ENCODE measurements around the gene EHD4.

The EHD4 gene

DNA sequence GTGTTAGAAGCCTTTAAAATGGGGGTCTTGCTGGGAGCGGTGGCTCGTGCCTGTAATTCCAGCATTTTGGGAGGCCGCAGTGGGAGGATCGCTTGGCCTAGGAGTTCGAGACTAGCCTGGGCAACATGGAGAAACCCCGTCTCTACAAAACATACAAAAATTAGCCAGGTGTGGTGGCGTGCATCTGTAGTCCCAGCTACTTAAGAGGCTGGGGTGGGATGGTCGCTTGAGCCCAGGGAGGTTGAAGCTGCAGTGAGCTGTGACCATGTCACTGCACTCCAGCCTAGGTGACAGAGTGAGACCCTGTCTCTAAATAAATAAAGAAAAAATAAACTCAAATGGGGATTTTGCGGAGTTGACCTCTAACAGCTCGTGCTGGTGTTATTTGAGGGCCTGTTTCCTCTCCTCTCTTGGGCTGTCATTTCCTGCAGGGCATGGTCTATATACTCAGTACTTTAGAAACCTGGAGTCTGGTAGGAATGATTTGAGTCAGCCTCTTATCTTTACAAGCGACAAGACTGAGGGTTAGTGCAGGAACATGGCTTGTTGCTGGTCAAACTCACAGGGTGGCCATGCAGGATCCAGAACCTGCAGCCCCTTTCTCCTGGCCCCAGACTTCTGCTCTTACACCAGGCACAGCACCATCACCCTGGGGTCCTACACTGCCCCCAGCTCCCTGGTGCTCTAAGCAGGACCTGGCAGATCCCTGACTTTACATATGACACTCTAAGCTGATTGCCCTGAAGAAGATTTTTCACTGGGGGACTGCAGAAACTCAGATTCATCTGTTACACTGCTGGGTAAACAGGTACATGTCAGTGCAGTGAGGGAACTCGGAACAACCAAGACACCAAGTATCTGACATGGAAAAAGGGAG lies 15.1 kb downstream of the EHD4 start:
- DNase-seq (ENCODE audit: low spot score): no peak

DNA sequence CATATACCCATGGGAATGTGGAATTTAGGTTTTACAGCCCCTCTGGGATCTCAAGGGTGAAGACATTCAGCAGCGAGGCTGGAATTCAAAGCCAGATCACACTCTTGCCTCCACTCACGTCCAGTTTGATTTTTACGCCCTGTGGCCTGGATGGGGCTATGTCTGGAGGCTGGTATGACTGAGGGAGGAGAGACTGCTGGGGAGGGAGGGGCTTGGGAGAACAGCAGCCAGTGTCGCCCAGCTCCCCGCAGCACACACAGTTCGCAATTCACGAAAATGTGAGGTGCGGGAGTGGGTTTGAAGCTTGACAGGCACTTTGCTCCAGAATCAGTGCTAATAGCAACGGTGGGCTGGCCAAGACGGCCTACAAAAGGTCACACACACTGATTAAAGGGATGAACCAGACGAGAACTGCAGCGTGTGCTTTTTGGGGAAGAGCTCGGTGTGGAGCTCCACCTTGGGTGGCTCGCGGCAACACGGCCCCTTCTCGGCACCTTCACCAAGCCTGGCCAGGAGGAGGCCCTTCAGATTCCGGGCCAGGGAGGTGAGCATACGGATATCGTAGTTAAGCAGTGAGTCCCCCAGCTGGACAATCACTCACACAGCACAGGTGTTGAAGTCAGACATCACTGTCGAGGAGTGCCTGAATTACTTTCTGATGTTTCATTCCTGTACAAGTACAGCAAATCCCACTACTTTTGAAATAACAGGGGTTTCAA lies 16.4 kb downstream of the EHD4 start:
- DNase-seq (ENCODE audit: low spot score): no peak

DNA sequence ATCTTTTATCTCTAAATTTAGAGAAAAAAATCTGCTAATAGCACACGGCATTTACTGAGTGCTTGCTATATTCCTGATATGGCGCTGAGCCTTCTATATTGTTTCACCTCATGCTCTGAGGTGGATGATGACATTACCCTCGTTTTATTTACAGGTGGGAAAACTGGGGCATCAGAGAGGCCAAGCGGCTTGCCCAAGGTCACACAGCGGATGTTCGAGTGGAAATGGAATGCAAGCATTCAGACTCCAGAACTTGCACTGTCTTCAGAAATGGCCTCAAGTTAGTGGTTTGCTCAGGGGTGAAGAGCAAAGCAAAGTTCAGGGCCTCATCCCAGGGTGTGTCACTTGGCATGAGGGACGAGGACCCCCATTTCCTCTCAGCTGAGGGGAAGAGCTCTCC lies 17.3 kb downstream of the EHD4 start:
- DNase-seq (ENCODE audit: low spot score): no peak

DNA sequence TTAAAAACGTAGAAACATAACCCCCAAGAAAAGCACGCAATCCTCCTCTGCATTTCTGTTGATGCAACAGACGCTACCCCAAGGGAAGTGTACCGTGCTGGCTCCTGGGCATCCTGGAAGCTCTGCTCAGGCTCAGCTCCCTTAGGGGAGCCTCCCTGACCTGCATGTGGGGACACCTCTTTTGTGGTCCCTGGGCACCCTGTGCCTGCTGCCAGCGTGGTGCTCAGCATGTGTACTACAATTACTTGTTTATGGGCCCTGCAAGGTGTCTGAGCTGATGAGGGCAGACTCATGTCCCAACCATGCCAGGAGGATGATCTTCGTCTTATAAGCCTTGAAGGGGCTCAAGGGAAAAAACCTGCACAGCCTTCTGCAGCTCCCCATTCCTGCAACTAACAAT lies 18.3 kb downstream of the EHD4 start:
- DNase-seq (ENCODE audit: low spot score): no peak

DNA sequence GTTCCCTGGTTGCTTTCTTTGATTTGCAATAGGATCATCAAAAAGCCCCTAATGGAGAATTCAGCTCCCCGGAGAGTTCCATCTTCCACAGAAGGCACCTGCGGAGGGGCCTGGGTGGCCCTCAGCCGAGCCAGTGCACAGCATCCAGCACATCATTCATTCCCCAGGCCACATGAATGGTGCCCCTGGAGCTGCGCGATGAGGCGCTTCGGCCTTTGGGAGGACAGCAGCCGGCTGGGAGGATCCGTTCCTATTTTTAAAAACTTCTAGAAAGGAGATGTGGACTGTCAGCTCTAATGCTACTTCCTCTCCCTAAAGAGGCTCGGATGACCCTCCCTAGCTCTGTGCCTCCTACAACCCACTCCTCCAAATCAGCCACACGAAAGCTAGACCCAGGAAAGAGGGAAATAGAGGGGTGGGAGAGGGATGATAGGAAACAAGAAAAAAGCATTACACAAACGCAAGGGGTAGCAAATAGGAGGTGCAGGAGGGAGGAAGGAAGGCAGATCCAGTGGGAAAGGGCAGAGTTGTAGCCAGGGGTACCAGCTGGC lies 20.3 kb downstream of the EHD4 start:
- no peak for DNase-seq (ENCODE audit: low spot score)

DNA sequence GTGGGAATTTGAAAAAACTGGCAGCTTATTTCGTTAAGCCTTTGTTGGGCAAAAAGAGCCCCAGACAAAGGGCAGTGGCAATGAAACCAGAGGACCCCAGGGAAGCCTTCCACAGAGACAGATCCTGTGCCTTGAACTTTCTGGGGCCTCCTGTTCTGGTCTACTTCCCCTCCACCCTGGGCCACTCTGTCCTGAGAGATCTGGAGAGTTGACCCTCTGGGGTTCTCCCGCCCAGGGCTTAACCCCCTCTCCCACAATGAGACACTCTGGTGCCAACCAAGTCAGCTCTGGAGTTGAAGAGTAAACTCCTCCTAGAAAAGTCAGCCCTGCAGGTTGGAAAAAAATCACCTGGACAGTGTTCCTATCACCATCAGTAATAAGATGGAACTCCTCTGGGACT lies 20.8 kb downstream of the EHD4 start:
- no peak for DNase-seq (ENCODE audit: low spot score)

DNA sequence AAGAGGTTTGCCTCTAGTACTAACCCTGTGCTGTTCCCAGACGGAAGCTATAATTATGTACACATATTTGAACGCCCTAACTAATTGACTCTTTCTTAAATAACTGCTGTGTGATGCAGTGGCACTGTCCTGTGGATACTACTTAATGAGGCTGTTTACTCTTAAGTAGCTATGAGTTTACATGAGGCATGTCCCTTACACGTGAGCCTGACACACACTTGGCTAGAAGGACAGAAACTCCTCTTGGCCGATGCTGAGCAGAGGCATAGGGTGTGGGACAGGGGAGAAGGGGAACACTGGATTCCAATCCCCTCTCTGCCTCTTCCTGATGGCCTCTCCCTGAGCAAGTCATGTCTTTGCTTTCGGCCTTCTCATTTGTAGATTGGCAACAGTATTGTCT lies 21.9 kb downstream of the EHD4 start:
- DNase-seq (ENCODE audit: low spot score): no peak

DNA sequence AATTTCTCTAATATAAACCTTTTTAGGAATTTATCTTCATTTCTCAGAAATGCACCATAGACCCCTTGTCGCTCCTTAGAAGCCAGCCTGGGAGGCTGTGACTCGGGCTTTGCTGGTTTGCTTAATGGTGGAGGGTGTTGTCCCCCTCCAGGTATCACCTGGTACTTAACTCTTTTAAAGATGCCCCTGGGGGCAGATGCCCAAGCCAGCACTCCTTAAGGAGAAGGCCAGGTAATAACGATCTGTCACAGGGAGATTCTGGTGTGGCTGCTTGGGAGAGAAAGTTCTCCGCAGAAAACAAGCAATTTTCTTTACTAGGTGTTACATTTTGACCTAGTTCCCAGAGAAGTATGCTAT lies 22.3 kb downstream of the EHD4 start:
- DNase-seq (ENCODE audit: low spot score): no peak

DNA sequence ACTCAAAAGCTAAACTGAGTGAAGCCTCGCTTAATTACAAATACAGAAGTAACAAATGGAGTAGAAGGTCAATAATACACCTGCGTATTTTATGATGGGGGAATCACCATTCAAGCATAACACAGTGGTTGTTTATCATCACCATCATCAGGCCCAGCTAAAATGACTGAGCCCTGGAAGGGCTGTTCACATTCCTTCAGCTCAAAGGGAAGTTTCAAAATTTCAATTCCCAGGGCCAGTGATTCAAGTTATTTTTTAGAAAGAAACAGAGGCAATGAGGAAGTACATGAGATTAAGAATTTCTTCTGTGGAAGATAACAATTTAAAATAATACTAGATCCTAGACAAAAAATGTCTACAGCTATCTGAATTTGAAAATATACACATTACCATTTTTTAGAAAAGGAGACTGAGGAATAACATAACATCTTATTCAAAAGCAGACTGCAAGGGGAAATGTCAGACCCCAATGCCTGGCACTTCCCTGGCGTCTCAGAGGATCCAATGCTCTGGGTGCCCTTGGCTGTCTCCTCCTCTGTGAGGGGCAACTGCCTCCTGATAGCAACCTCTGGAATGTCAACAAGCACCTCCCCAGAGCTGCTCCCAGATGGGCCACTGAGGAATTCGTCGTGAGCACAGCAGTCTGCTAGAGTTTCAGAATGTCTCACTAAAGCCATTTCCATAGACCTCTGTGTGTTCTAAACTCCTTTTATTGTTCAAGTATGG lies 22.8 kb downstream of the EHD4 start:
- DNase-seq (ENCODE audit: low spot score): no peak

DNA sequence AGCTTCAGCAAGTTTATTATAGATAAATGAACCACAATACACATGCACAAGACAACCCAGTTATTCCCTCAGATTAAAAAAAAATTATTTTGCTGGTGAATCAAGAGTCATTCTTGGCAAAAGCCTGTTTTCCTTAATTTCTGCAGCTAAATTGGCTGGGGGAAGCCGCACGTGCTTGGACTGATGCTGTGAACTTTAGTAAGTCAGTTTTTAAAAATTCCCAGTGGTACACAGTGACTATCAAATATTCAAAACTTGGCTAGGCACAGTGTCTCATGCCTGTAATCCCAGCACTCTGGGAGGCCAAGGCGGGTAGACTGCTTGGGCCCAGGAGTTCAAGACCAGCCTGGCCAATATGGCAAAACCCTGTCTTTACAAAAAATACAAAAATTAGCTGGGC lies 23.9 kb downstream of the EHD4 start:
- DNase-seq (ENCODE audit: low spot score): no peak

DNA sequence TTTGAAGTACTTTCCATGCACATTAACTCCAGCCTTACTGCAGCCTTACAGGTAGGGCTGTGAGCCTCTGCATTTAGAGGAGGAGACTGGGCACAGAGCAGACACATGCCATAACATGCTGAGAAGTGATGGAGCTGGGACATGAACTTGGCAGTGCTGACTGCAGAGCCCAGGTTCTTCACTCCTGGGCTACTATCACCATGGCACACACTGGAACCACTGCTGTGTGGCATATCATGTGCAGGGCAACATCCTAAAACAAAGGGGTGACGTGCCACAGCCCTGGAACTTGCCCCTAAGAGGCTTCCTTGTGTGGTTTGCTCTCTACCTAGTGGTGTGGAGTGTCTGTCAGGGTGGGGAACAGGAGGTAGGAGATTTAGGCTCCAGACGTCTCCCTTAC lies 25.4 kb downstream of the EHD4 start:
- no peak for DNase-seq (ENCODE audit: low spot score)

DNA sequence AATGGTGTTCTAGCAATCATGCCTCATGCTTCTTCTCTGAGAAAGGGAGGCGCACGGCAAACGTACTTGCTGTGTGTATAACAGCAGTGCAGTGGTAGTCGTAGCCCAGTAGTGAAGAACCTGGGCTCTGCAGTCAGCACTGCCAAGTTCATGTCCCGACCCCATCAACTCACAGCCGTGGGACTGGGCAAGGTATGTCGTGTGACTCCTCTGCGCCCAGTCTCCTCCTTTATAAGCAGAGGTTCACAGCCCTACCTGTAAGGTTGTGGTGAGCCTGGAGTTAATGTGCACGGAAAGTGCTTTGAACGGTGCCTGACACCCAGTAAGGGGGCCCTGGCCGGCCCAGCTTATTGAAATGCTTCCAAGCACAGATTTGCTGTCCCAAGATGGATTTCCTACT lies 26.6 kb downstream of the EHD4 start:
- no peak for DNase-seq (ENCODE audit: low spot score)

DNA sequence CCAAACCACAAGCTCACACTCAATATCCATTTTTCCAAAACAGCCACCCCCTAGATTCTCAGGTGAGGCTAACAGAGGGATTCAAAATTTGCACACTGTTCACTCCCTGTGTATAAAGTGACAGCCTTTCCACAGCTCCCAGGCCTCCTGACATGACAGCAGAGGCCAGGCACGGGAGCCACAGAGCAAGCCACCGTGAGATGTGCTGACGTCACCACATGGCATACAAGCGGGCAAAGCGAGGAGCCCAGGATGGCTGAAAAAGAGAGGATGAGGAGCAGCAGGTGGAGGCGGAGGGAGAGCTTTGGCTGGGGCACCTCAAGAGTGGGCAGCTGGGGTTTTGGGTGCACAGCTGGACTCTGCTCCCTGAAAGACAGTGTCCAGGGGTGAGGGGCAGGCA lies 27.1 kb downstream of the EHD4 start:
- no peak for DNase-seq (ENCODE audit: low spot score)

DNA sequence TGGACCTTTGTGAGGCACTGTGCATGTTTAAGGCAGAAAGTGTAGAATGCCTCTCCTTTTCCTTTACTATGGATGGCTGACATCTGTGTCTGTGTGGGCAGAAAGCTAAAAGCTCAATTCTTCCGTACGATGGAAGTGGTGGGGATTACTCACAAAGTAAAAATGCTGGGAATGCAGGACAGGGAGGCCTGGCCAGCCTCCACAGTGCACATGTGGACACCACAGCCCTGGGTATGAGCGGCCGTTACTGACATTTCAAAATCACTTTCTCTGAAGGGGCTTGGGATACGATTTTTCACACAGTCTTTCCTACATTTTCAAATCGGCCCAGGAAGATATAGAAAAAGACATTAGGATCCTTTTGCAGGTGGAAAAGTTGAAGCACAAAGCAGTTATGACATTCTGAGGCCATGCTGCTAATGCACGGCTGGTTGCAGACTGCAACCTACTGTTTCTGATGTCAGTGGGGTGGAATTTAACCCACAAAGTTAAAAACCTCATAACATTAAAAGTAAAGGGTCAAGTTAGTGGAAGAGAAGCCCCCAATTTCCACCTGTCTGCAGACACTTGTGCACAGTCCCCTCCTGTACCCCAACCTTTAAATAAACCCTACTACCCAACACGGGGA lies 27.9 kb downstream of the EHD4 start:
- DNase-seq (ENCODE audit: low spot score): no peak

DNA sequence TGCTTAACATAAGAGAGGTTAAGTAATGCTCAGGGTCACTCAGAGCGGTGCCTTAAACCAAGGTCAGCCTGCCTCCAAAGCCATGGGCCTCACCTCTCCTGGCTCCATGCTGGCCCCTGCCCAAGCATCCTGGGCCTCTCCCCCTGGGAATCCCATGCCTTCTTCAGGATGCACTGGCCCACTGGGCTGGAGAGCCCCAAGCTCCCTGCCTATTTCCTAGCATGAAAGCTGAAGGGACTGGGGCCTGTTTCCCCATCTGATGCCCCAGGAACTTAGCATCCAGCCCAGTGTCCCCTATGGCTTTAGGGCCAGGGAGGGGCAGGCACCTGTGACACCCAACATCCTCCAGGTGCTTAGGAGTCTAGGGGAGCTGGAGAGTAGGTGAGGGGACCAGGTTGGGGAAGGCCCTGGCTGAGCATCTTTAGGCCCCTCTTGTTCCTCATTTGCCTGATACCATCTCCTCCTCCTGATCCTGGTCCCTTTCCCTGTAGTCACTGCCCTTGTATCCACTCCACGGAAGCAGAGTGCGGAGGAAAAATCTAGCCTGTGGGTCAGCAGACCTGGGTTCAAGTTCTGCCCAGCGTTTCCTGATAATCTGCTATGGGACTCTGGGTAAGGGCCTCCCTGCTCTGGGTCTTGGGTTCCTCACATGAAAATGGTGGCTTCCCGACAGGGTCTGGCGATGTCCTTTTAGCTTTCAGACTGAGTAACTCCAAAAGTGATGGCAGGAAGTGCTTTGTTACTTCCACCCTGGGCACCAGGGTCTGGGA lies 28.6 kb downstream of the EHD4 start:
- no peak for DNase-seq (ENCODE audit: low spot score)

DNA sequence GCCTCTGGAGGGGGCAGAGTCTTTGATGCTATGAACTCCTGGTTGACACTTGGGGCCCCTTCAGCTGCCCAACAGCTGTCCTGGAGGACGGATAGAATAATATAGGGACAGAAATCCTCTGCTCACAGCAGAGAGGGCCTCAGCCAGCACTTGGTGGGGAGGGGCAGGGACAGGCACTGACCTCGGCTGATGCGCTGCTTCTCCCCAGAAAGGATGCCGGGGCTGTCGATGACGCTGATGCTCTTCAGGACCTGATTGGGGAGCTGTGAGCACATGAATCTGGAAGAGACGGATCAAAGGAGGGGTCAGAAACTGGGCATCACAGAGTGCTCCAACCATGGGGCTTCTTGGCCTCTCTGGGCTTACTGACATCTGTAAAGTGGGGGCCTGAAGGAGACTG lies 29.5 kb downstream of the EHD4 start:
- no peak for DNase-seq (ENCODE audit: low spot score)

DNA sequence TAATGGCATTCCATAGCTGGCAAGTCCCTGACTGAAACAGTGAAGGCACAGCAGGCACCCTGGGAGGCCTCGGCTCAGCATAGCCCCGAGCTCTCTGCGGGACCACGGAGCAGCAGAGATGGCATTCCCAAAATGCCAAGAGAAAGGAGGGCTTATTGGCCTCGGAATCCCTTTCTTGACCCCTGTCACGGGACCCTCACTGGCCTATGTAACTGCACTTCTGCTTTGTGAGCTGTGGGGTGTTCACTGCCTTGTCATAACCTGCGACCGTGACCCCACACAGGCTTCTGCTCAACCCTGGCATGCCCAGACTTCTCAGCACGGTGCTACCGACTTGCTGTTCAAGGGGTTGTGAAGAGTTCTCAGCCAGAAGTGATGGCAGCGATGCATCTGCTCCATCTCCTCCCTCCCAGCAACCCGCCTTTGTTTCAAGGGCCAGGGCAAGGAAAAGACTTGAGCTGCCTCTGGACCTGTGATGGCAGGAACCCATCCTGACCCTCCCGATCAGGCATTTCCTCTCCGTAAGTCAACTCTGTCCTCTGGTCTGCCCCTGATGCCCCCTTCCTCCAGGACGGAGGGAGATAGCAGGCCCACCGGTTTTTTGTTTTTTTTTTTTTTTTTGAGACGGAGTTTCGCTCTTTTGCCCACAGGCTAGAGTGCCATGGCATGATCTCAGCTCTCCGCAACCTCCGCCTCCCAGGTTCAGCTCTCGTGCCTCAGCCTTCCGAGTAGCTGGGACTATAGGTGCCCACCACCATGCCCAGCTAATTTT lies 30.5 kb downstream of the EHD4 start:
- no peak for DNase-seq (ENCODE audit: low spot score)

DNA sequence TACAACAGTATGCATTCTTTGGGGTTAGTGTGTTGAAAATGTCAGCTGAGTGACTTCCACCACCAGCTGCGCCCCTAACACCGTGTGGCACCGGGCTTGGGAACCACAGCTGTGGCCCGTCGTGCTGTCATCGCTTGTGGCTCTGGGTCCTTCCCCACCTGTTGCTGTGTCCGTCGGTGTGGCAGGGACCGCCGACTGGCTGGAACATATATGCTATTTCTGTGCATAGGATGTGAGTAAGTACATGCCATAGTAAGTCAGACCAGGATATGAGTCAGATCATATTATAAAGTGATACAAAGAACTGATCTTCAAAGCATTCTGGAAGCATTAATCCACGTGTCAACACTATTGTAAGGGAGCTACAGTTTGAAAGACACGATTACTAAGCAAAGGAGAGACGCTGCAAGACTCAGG lies 31.9 kb downstream of the EHD4 start:
- DNase-seq (ENCODE audit: low spot score): no peak

DNA sequence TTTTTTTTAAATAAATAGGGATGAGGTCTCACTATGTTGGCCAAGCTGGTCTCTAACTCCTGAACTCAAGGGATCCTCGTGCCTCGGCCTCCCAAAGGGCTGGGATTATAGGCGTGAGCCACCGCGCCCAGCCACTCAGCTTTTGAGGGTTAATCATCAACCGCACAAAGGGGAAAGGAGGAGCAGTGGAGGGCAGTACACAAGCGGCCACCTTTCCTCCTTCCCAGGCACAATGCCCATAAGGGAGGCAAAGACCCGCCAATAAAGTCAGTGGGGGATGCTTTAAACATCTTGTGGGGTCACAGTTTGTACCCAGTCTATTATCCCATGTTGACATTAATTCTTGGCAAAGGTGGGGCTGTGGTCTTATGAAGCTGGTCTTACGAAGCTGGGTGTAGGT lies 32.4 kb downstream of the EHD4 start:
- DNase-seq (ENCODE audit: low spot score): no peak

DNA sequence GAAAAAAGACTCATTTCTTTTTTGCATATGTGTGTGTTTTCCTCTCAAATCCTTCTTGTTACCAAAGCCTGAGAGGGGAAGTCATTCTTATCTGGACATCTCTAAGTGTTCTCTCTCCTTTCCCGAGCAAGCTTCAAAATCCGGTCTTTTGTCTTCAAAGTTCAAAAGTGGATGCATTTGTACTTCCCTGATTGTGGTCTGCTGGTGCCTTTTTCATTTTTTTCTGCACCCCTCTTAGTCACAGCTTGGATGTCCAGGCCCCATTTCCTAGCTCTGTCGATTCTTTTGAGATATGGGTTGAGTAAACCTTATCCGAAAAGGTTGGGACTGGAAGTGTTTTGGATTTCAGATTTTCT lies 34.8 kb downstream of the EHD4 start:
- no peak for DNase-seq (ENCODE audit: low spot score)
